Uterus (tissue), 2 donors: Measurements from ENCODE around the gene ZNF273.

Experiments
- POLR2A ChIP-seq, 2 donors: fragments of 450-650 bp; IDR thresholded peaks; one replicate each; pipeline ENCODE4 v1.6.1; 2016; ENCODE audit warnings: antibody characterized with exemption in 2 of 2, mild to moderate bottlenecking in 1 of 2, moderate library complexity in 1 of 2
- TF ChIP-seq, protein P1 (sequence below), 4 experiments: fragments of 200-600 bp in 2 of 4; fragments of 450-650 bp in 2 of 4; sonication (generic) in 2 of 4; IDR thresholded peaks; one replicate each; pipeline ENCODE4 v1.5.1; 2016 to 2019; ENCODE audit warnings: antibody characterized with exemption in 4 of 4, mild to moderate bottlenecking in 2 of 4, moderate library complexity in 1 of 4

GRCh38 chr7:64877714-64878610 lies 25.1 kb upstream of the ZNF273 start:
- TF ChIP-seq, protein P1, sequence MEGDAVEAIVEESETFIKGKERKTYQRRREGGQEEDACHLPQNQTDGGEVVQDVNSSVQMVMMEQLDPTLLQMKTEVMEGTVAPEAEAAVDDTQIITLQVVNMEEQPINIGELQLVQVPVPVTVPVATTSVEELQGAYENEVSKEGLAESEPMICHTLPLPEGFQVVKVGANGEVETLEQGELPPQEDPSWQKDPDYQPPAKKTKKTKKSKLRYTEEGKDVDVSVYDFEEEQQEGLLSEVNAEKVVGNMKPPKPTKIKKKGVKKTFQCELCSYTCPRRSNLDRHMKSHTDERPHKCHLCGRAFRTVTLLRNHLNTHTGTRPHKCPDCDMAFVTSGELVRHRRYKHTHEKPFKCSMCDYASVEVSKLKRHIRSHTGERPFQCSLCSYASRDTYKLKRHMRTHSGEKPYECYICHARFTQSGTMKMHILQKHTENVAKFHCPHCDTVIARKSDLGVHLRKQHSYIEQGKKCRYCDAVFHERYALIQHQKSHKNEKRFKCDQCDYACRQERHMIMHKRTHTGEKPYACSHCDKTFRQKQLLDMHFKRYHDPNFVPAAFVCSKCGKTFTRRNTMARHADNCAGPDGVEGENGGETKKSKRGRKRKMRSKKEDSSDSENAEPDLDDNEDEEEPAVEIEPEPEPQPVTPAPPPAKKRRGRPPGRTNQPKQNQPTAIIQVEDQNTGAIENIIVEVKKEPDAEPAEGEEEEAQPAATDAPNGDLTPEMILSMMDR (IDR thresholded peaks at IDR 0.05) = no peak
- no peak for TF ChIP-seq POLR2A (IDR thresholded peaks at IDR 0.05)
